T-helper 1 cell treated with Interleukin-12 subunit alpha and Interleukin-12 subunit beta and Interleukin-4 antibody, amounts not matched to agents 30 ng/mL and 1 ng/mL, for 36 hours (primary cell): ENCODE measurements around the gene DACT3. TPM values are rescaled to one million over a fixed set of nuclear protein-coding genes. Genes with fewer than 3 reads are reported as not detected.

Experiments used
- intact Hi-C: fragments of 100-400 bp; cut with micrococcal nuclease; formaldehyde crosslinking; loops from one replicate; pipeline ENCODE4 v1.15.1; 2024
- total RNA-seq: library from RNA; stranded (reverse); gene quantifications from 2 replicates; pipeline ENCODE4 v1.2.3, GENCODE V29; 2022

The DACT3 gene
- total RNA-seq, 1 donor from 2014 or later, result 1.9 TPM

GRCh38 chr19:46602392-46603194, 58.4 kb downstream of the DACT3 start:
- intact Hi-C loops, result loop anchor here (2.0 to 10.0 kb wide), 2 partner anchors 14 to 738 kb away; partner anchors contain the start of genes FOXA3 and SYMPK

DNA sequence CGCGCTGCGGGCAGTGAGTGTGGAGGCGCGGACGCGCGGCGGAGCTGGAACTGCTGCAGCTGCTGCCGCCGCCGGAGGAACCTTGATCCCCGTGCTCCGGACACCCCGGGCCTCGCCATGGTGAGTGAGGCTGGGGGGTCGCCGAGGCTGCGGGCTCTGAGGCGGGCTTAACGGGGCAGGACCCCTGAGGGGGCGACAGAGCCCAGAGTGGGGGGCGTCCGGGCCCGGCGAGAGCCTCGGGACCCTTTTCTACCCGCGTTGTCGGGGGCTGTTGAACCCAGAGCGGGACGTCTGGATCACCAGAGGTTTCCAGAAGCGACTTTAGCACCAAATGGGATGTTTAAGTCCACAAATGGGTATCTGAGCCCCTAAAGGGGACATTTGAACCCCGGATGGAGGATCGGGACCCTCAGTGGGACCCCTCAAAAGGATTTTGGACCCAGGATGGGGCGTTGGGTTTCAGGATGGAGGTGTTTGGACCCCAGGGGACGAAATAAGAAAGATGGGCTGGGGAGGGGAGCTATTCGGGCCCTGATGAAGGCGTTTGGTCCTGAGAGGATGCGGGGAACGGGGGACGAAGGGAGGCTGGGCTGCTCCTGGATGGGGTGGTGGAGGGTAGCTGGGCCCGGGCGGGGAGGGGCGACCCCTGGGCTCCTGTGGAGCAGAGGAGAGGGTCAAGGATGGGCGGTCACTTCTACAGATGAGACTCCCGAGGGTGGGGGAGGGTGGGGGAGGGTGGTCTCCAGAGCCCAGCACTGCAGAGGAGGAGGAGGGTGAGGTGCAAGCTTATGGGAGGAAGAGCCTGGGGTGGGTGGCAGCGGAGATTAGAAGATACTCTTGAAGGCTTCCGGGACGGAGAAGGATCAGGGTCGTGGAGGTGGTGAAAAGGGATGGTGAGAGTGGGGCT, 59.4 kb downstream of the DACT3 start, which contains the start of gene CALM3:
TSS of gene CALM3 (plus strand) at position 13 of the 907 bp plus-strand sequence. CDS start at position 118, 105 bp downstream.
- intact Hi-C loops, result loop anchor here (1.0 to 10.0 kb wide), 7 partner anchors 11 to 747 kb away; partner anchors contain the start of genes DHX34, FKRP, FOXA3 and PRKD2

DNA sequence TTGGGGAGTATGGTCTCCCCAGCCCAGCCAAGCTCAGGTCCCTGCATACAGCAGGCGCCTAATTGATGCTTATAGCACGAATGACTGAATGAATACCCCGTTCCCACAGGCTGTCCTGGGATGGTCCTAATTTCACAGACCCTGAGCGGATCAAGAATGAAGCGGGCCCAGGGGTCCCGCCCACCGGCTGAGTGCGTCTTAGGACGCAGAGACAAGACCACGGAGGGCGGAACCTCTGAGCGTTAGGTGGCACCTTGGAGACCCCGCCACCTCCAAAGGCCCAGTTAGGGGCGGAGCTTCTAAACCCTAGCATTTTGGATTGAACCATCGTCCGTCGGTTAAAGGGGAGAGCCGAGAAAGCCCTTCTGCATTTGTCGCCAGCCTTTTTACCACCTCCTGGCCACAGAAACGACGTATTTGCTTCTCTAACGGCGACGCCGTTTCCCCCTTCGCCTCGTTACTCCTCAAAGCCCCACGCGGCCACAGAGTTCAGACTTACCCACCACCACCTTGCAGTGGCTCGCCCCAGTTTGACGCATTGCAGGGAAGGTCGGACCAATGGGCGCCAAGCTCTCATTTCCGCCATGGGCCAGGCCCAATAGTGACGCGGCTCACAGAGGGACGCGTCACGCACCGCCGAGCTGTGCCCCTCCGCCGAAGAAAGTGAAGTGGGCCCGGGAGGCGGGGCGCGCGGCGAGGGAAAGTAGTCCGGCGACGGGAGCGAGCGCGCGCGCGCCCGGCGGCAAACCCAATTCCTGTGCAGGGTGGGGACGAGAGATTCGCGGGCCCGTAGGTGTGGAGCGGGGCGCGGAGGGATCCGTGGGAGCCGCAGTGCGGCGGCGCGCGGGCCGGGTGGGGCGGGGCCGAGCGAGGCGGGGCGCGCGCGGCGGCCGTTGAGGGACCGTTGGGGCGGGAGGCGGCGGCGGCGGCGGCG, 60.3 kb downstream of the DACT3 start:
- intact Hi-C loops, result loop anchor here (1.0 to 10.0 kb wide), 10 partner anchors 12 to 915 kb away; partner anchors contain the start of genes DACT3, DHX34, FKRP and FOXA3

- intact Hi-C loops, result loop anchor here (1.0 to 10.0 kb wide), 9 partner anchors 34 to 915 kb away; partner anchors contain the start of genes DACT3, DHX34, FKRP and FOXA3
Measured at GRCh38 chr19:46599716-46600373, 61.1 kb downstream of the DACT3 start.

DNA sequence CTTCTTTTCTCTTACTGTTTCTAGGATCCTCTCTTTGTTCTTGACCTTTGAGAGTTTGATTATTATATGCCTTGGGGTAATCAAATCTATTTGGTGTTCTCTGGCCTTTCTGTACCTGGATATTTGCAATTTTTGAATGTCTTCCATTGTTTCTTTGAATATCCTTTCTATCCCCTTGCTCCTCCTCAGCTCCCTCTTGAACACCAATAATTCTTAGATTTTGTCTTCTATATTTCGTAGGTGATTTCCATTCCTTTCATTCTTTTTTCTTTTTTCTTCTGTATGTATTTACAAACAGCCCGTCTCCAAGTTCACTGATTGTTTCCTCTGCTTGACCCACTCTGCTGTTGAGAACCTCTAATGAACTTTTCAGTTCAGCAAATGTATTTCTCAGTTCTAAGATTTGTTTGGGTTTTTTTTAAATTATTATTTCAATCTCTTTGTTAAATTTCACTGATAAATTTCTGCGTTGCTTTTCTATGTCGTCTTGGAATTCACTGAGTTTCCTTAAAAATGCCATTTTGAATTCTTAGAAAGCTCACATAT, 62.5 kb downstream of the DACT3 start:
- intact Hi-C loops, result no loop called here

Other genes with a start within 250 kb of the DACT3 start
- gene CCDC8, start 247.6 kb downstream of the DACT3 start, total RNA-seq, result not detected in 2 replicates
- gene PNMA8C, start 232.2 kb downstream of the DACT3 start, total RNA-seq, result not detected in 2 replicates
- gene PNMA8A, start 189.6 kb downstream of the DACT3 start, total RNA-seq, result not detected in 2 replicates
- not detected in 2 replicates for gene PNMA8B, start 165.3 kb downstream of the DACT3 start, total RNA-seq
- 478 and 493 TPM in 2 replicates for gene CALM3, start 59.9 kb downstream of the DACT3 start, total RNA-seq
- 126 and 135 TPM in 2 replicates for gene PTGIR, start 36.1 kb downstream of the DACT3 start, total RNA-seq
- 13.2 and 14.6 TPM in 2 replicates for gene GNG8, start 25.0 kb downstream of the DACT3 start, total RNA-seq
- gene PRKD2, start 55.9 kb upstream of the DACT3 start, total RNA-seq, result 171 and 175 TPM in 2 replicates
- gene FKRP, start 84.9 kb upstream of the DACT3 start, total RNA-seq, result 18.8 and 20.5 TPM in 2 replicates
- 95.8 and 103 TPM in 2 replicates for gene STRN4, start 85.3 kb upstream of the DACT3 start, total RNA-seq
- gene SLC1A5, start 127.4 kb upstream of the DACT3 start, total RNA-seq, result 141 and 142 TPM in 2 replicates
- gene AP2S1, start 189.7 kb upstream of the DACT3 start, total RNA-seq, result 108 and 114 TPM in 2 replicates
- 28.8 and 31.0 TPM in 2 replicates for gene ARHGAP35, start 199.8 kb upstream of the DACT3 start, total RNA-seq